Stomach (tissue), 9 donors: ENCODE measurements around the gene TRIM32. TPM values are rescaled to one million over a fixed set of nuclear protein-coding genes. Genes with fewer than 3 reads are reported as not detected.
"Not testable (repeated sequence)": the region's sequence is repeated elsewhere in the genome, so short reads cannot be mapped to it uniquely, and the experiment has no call there.

ENCODE experiments used
- DNase-seq, 2 donors: peaks; one replicate each; pipeline versions ENCODE4 v3.0.0 to v3.0.0-alpha.2; 2013 to 2019
- H3K27ac ChIP-seq, 5 donors: fragments of 200-600 bp in 4 of 5; sonication (generic) in 4 of 5; one replicate each; pipeline ENCODE4 v1.5.1; 2013 to 2019; ENCODE audit warnings: mild to moderate bottlenecking in 1 of 5, moderate library complexity in 1 of 5
- H3K27me3 ChIP-seq, 3 donors: fragments of 200-600 bp; sonication (generic); one replicate each; pipeline ENCODE4 v1.5.1; 2017 to 2019; ENCODE audit warnings: mixed run types in 1 of 3
- H3K36me3 ChIP-seq, 4 donors: fragments of 200-600 bp; sonication (generic); 1 replicate in 3 of 4; 2 replicates in 1 of 4; pipeline ENCODE4 v1.5.1; 2016 to 2019
- H3K4me1 ChIP-seq, 4 donors: fragments of 200-600 bp; sonication (generic); one replicate each; pipeline ENCODE4 v1.5.1; 2016 to 2019
- H3K4me3 ChIP-seq, 4 donors: fragments of 200-600 bp; sonication (generic) in 3 of 4; one replicate each; pipeline ENCODE4 v1.5.1; 2016 to 2019; ENCODE audit warnings: mild to moderate bottlenecking in 1 of 4
- H3K9me3 ChIP-seq, 4 donors: fragments of 200-600 bp; sonication (generic); one replicate each; pipeline ENCODE4 v1.5.1; 2016 to 2019
- CTCF ChIP-seq, 7 experiments: fragments of 450-650 bp in 4 of 7; fragments of 200-600 bp in 3 of 7; sonication (generic) in 3 of 7; IDR thresholded peaks; one replicate each; pipeline ENCODE4 v1.5.1; 2016 to 2019; ENCODE audit warnings: antibody characterized with exemption in 7 of 7, control low read depth in 2 of 7, mild to moderate bottlenecking in 1 of 7
- EP300 ChIP-seq: sonication (generic); formaldehyde crosslinking; IDR thresholded peaks from one replicate; pipeline ENCODE4 v1.6.1; 2017; ENCODE audit warnings: antibody characterized with exemption
- POLR2A ChIP-seq, 4 donors: fragments of 450-650 bp; IDR thresholded peaks; one replicate each; pipeline ENCODE4 v1.6.1; 2016; ENCODE audit warnings: antibody characterized with exemption in 4 of 4, control low read depth in 2 of 4, mild to moderate bottlenecking in 1 of 4, moderate library complexity in 1 of 4
- POLR2AphosphoS5 ChIP-seq, 3 donors: sonication (generic); formaldehyde crosslinking; IDR thresholded peaks; one replicate each; pipeline ENCODE4 v1.6.1; 2016; ENCODE audit warnings: antibody characterized with exemption in 3 of 3
- WGBS, 5 donors: extraction: QIAGEN DNeasy Blood & Tissue Kit in 3 of 5; methylation state at CpG; one replicate each; pipeline versions ENCODE4 v1.1.5 to v1.1.7; 2013 to 2018; 5-methylcytosine and 5-hydroxymethylcytosine counted together
- intact Hi-C: fragments of 100-400 bp; cut with DNase I; formaldehyde crosslinking; loops from one replicate; pipeline ENCODE4 v1.15.1; 2023; ENCODE audit warnings: low total_unique reads
- polyA plus RNA-seq, 3 donors: library from polyadenylated mRNA; stranded (reverse); fragments of 200-250 nt; gene quantifications; one replicate each; pipeline ENCODE4 v1.2.3, GENCODE V29; 2013
- total RNA-seq, 5 donors: library from RNA; depleted of rRNA; stranded (reverse); fragments of >200 nt; gene quantifications; one replicate each; pipeline versions ENCODE4 v1.1.0 to v1.2.3, GENCODE V29; 2014 to 2016
- donor health status: healthy with polysubstance abuse.
- donor health status: Bipolar disorder and iron deficiency.
- donor health status: healthy.

Gene TRIM32
- total and polyA plus RNA-seq, 8 donors: 2.3 to 24.9 (median 6.3) TPM

- intact Hi-C loops: no loop called here
- no peak overlapping the region for H3K27ac ChIP-seq
- no peak for TF ChIP-seq POLR2AphosphoS5 (IDR thresholded peaks at IDR 0.05)
- no peak for TF ChIP-seq CTCF (IDR thresholded peaks at IDR 0.05)
- TF ChIP-seq POLR2A (IDR thresholded peaks at IDR 0.05): no peak
- no peak for TF ChIP-seq EP300
- H3K9me3 ChIP-seq: no peaks in the 10 kb centered on the region
- DNase-seq: no peak
- 77 to 88% (median 82%) methylated on average over 3 of the region's 3 CpGs for WGBS, 5 donors
- no peaks in the 10 kb centered on the region for H3K27me3 ChIP-seq
- H3K4me1 ChIP-seq: peaks cover 21 to 75% (median 49%) of the 10 kb centered on the region in 4 donors
- no peaks in the 10 kb centered on the region for H3K36me3 ChIP-seq
- H3K4me3 ChIP-seq: peak overlapping the region in 1 of 4 donors; percentile 77
These were observed 1.8 kb downstream of the TRIM32 start for GRCh38 chr9:116688806-116689485.

DNA sequence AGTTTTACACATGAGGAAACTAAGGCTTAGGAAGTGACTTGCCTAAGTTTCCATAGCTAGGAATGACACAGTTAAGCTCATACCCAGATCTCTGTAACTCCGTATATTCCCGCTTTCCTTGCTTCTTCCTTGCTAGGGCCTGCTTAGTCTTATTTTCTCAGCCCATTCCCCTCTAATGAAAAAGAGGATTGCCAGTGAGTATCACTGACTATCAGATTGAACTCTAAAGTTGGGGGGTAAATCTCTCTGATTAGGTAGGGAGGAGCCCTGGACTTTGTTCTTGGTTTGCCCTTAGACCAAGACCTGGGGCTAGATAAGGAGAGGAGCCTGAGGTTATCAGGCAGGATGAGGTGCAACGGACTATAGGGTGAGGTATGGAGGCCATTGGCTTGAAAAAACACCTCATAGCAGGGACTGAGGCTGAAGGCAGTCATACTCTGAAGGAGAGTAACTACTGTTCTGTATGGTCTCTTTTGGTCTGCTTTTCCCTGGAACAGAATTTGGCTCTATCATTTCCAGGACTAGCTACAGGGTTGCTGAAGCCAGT is 2.5 kb downstream of the TRIM32 start:
- Histone ChIP-seq H3K36me3 (no peaks in the 10 kb centered on the region), H3K27ac (no peak overlapping the region), H3K27me3 (no peaks in the 10 kb centered on the region), H3K4me1 (peaks cover 21 to 76% (median 49%) of the 10 kb centered on the region in 4 donors), H3K9me3 (no peaks in the 10 kb centered on the region), H3K4me3 (no peak overlapping the region)
- WGBS, 5 donors: 74 to 90% (median 78%) methylated on average over 3 of the region's 3 CpGs
- TF ChIP-seq POLR2A (IDR thresholded peaks at IDR 0.05) (no peak), POLR2AphosphoS5 (IDR thresholded peaks at IDR 0.05) (no peak), EP300 (no peak), CTCF (IDR thresholded peaks at IDR 0.05) (no peak)
- DNase-seq: no peak
- intact Hi-C loops: no loop called here

DNA sequence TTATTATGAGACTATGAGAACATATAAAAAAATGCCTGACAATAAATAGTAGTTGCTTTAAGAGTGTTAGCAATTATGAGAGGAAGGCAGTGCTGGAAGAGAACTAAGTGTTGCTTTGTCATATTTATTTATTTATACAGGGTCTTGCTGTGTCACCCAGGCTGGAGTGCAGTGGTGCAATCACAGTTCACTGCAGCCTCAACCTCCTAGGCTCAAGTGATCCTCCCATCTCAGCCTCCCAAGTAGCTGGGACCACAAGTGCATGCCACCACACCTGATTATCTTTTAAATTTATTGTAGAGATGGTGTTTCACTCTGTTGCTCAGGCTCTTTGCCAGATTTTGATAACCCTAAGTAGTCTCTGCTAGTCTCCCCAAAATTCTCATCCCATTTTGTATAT is 3.7 kb downstream of the TRIM32 start:
- DNase-seq, intact Hi-C loops, H3K27me3 ChIP-seq, H3K36me3 ChIP-seq, H3K27ac ChIP-seq, H3K9me3 ChIP-seq, H3K4me3 ChIP-seq: not testable (repeated sequence)
- peaks cover 21 to 82% (median 48%) of the 10 kb centered on the region in 4 donors for H3K4me1 ChIP-seq

GRCh38 chr9:116691607-116692006 is 4.5 kb downstream of the TRIM32 start:
- no peak overlapping the region for H3K4me3 ChIP-seq
- peaks cover 20 to 74% (median 42%) of the 10 kb centered on the region in 4 donors for H3K4me1 ChIP-seq
- H3K36me3 ChIP-seq: no peaks in the 10 kb centered on the region
- TF ChIP-seq EP300: no peak
- no peak for TF ChIP-seq POLR2AphosphoS5 (IDR thresholded peaks at IDR 0.05)
- no peak for TF ChIP-seq POLR2A (IDR thresholded peaks at IDR 0.05)
- TF ChIP-seq CTCF (IDR thresholded peaks at IDR 0.05): no peak
- H3K9me3 ChIP-seq: no peaks in the 10 kb centered on the region
- intact Hi-C loops: no loop called here
- WGBS, 5 donors: 81 to 90% (median 84%) methylated on average over 3 of the region's 3 CpGs
- DNase-seq: no peak
- no peak overlapping the region for H3K27ac ChIP-seq
- no peaks in the 10 kb centered on the region for H3K27me3 ChIP-seq

GRCh38 chr9:116692616-116693015 is 5.5 kb downstream of the TRIM32 start:
- TF ChIP-seq EP300: no peak
- TF ChIP-seq POLR2A (IDR thresholded peaks at IDR 0.05): no peak
- no peak for TF ChIP-seq CTCF (IDR thresholded peaks at IDR 0.05)
- no peak for TF ChIP-seq POLR2AphosphoS5 (IDR thresholded peaks at IDR 0.05)
- H3K27ac ChIP-seq: no peak overlapping the region
- peaks cover 14 to 69% (median 40%) of the 10 kb centered on the region in 4 donors for H3K4me1 ChIP-seq

More at GRCh38 chr9:116692616-116693015, 5.5 kb downstream of the TRIM32 start:
- no peak for DNase-seq
- H3K4me3 ChIP-seq: no peak overlapping the region
- WGBS, 5 donors: 52 to 64% (median 59%) methylated on average over 2 of the region's 2 CpGs
- no peaks in the 10 kb centered on the region for H3K27me3 ChIP-seq
- H3K9me3 ChIP-seq: no peaks in the 10 kb centered on the region
- peaks cover under 1 to 5% (median 3%) of the 10 kb centered on the region in 4 donors for H3K36me3 ChIP-seq
- intact Hi-C loops: no loop called here
